K562 (cell line): ENCODE measurements around the gene PRDM1. TPM values are rescaled to one million over a fixed set of nuclear protein-coding genes. Genes with fewer than 3 reads are reported as not detected.

ENCODE experiments used
- BHLHE40 ChIP-seq: IDR thresholded peaks from 2 replicates; pipeline ENCODE4 v1.6.1; 2011; ENCODE audit warnings: low read length, improper control_type of control experiment
- FOXM1 ChIP-seq, 2 experiments: fragments of 450-650 bp in 1 of 2; sonication (generic) in 1 of 2; formaldehyde crosslinking in 1 of 2; IDR thresholded peaks; 2 replicates each; pipeline versions ENCODE4 v1.6.1 to v1.9.0; 2017 to 2022; ENCODE audit warnings: low read depth in 2 of 2, mild to moderate bottlenecking in 2 of 2, missing genetic modification reagents in 1 of 2, moderate library complexity in 1 of 2
- HNRNPH1 ChIP-seq: fragments of 200-400 bp; formaldehyde crosslinking; optimal IDR thresholded peaks from 2 replicates; pipeline ENCODE3; 2017; ENCODE audit warnings: low read depth, mild to moderate bottlenecking, low read length, moderate library complexity
- MYBL2 ChIP-seq, 2 experiments: fragments of 450-650 bp in 1 of 2; sonication (generic) in 1 of 2; formaldehyde crosslinking in 1 of 2; IDR thresholded peaks; 2 replicates each; pipeline versions ENCODE4 v1.6.1 to v1.8.1; 2017 to 2022; ENCODE audit warnings: borderline replicate concordance in 1 of 2, inconsistent platforms in 1 of 2, low read depth in 1 of 2, mild to moderate bottlenecking in 1 of 2, missing genetic modification reagents in 1 of 2, moderate library complexity in 1 of 2
- PCBP2 ChIP-seq: fragments of 200-400 bp; formaldehyde crosslinking; IDR thresholded peaks from 2 replicates; pipeline ENCODE4 v1.6.1; 2018; ENCODE audit warnings: low read length, low read depth, mild to moderate bottlenecking, moderate library complexity; ENCODE audit not compliant: poor library complexity, severe bottlenecking
- RFX1 ChIP-seq: fragments of 450-650 bp; IDR thresholded peaks from 2 replicates; pipeline ENCODE4 v1.6.1; 2016; ENCODE audit warnings: mild to moderate bottlenecking, moderate library complexity
- SAFB2 ChIP-seq: fragments of 200-400 bp; formaldehyde crosslinking; IDR thresholded peaks from 2 replicates; pipeline ENCODE4 v1.6.1; 2018; ENCODE audit warnings: borderline replicate concordance, low read length, low read depth, moderate library complexity; ENCODE audit not compliant: severe bottlenecking
- SAP30 ChIP-seq: fragments of 200-600 bp; sonication (generic); IDR thresholded peaks from 2 replicates; pipeline ENCODE4 v1.6.1; 2012; ENCODE audit warnings: borderline replicate concordance, low read depth, mild to moderate bottlenecking, moderate library complexity, low read length, control low read depth, inconsistent platforms; ENCODE audit not compliant: insufficient read depth, poor library complexity, severe bottlenecking
- SMAD3 ChIP-seq: fragments of 450-650 bp; formaldehyde crosslinking; conservative IDR thresholded peaks from 2 replicates; pipeline ENCODE4 v1.4.0; 2020; ENCODE audit warnings: mild to moderate bottlenecking
- SMARCA4 ChIP-seq: fragments of 450-650 bp; IDR thresholded peaks from 2 replicates; pipeline ENCODE4 v1.6.1; 2016
- SRSF7 ChIP-seq: fragments of 200-400 bp; formaldehyde crosslinking; optimal IDR thresholded peaks from 2 replicates; pipeline ENCODE3; 2017; ENCODE audit warnings: mild to moderate bottlenecking, low read depth, low read length
- TEAD1 ChIP-seq, 2 experiments: fragments of 450-650 bp in 1 of 2; sonication (generic) in 1 of 2; formaldehyde crosslinking; IDR thresholded peaks; 2 replicates each; pipeline versions ENCODE4 v1.4.0 to v1.8.0; 2020 to 2022; ENCODE audit warnings: mild to moderate bottlenecking in 2 of 2, missing genetic modification reagents in 1 of 2
- TEAD4 ChIP-seq, 2 experiments: sonication (generic) in 1 of 2; formaldehyde crosslinking in 1 of 2; IDR thresholded peaks; 2 replicates each; pipeline versions ENCODE4 v1.6.1 to v1.8.0; 2012 to 2022; ENCODE audit warnings: borderline replicate concordance in 1 of 2, inconsistent platforms in 1 of 2, low read length in 1 of 2, mild to moderate bottlenecking in 1 of 2, missing genetic modification reagents in 1 of 2
- ZNF282 ChIP-seq: sonication (generic); formaldehyde crosslinking; IDR thresholded peaks from 2 replicates; pipeline ENCODE4 v1.8.1; 2023; ENCODE audit warnings: missing genetic modification reagents
- ZNF707 ChIP-seq: fragments of 250-450 bp; sonication (Bioruptor Pico); conservative IDR thresholded peaks from 2 replicates; pipeline ENCODE4 v1.8.0; 2022; ENCODE audit warnings: inconsistent platforms, mild to moderate bottlenecking, moderate library complexity
- polyA plus RNA-seq, 8 experiments: library from polyadenylated mRNA; depleted of rRNA in 4 of 8; stranded (reverse) in 5 of 8; unstranded in 3 of 8; fragments of >200 nt; fragmentation: Nextera tagmentation in 2 of 8; fragmentation: Illumina TruSeq in 1 of 8; extraction: Ambion mirVana in 2 of 8; extraction: Trizol in 1 of 8; gene quantifications; 2 replicates each; pipeline versions ENCODE4 v1.2.1 to v1.2.3, GENCODE V29; 2011 to 2014; ENCODE audit warnings: inconsistent platforms in 1 of 8, missing spikeins in 1 of 8
- total RNA-seq, 7 experiments: library from RNA; depleted of rRNA in 6 of 7; stranded (reverse); fragments of >200 nt in 6 of 7; fragmentation: Illumina TruSeq in 2 of 7; extraction: Trizol in 2 of 7; gene quantifications; 2 replicates each; pipeline versions ENCODE4 v1.2.1 to v1.2.3, GENCODE V29; 2011 to 2021; ENCODE audit warnings: low replicate concordance in 1 of 7
- TF ChIP-seq, protein P1 (sequence below): IDR thresholded peaks from 2 replicates; pipeline ENCODE4 v1.6.1; 2011; ENCODE audit not compliant: insufficient read length; ENCODE audit errors: extremely low read depth
- TF ChIP-seq, protein P2 (sequence below): fragments of 200-800 bp; sonication (Bioruptor generic); IDR thresholded peaks from 2 replicates; pipeline ENCODE4 v1.6.1; 2017; ENCODE audit warnings: missing genetic modification characterization, missing compliant biosample characterization
- TF ChIP-seq, protein P3 (sequence below): IDR thresholded peaks from 2 replicates; pipeline ENCODE4 v1.6.1; 2011; ENCODE audit warnings: borderline replicate concordance, low read depth, mild to moderate bottlenecking, moderate library complexity, low read length; ENCODE audit not compliant: insufficient read depth, poor library complexity, severe bottlenecking
- TF ChIP-seq, protein P4 (sequence below): fragments of 450-650 bp; formaldehyde crosslinking; IDR thresholded peaks from 2 replicates; pipeline ENCODE4 v1.4.0; 2020; ENCODE audit warnings: mild to moderate bottlenecking, moderate library complexity

PRDM1 gene
- total and polyA plus RNA-seq, 9 of the 15 experiments (the other 6 are each of a cell fraction or from before 2014, with no cell fraction given), result 0.09 to 0.89 (median 0.27) TPM

GRCh38 chr6:106097411-106098231 lies 11.5 kb downstream of the PRDM1 start (continued):
- TF ChIP-seq, protein P1, sequence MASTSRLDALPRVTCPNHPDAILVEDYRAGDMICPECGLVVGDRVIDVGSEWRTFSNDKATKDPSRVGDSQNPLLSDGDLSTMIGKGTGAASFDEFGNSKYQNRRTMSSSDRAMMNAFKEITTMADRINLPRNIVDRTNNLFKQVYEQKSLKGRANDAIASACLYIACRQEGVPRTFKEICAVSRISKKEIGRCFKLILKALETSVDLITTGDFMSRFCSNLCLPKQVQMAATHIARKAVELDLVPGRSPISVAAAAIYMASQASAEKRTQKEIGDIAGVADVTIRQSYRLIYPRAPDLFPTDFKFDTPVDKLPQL, result no peak
- TF ChIP-seq MYBL2 (IDR thresholded peaks at IDR 0.05; ENCODE audit: low read depth), result 0 out of 2 replicates have a peak, but pooled peaks have one; percentile 9
- no peak for TF ChIP-seq MYBL2 (CRISPR knock-in tag; IDR thresholded peaks at IDR 0.05; ENCODE audit: borderline replicate concordance)
- peak; percentile 78 for TF ChIP-seq SMARCA4
- TF ChIP-seq TEAD1 (CRISPR knock-in tag; IDR thresholded peaks at IDR 0.05), result no peak
- TF ChIP-seq, protein P2, sequence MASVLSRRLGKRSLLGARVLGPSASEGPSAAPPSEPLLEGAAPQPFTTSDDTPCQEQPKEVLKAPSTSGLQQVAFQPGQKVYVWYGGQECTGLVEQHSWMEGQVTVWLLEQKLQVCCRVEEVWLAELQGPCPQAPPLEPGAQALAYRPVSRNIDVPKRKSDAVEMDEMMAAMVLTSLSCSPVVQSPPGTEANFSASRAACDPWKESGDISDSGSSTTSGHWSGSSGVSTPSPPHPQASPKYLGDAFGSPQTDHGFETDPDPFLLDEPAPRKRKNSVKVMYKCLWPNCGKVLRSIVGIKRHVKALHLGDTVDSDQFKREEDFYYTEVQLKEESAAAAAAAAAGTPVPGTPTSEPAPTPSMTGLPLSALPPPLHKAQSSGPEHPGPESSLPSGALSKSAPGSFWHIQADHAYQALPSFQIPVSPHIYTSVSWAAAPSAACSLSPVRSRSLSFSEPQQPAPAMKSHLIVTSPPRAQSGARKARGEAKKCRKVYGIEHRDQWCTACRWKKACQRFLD (CRISPR knock-in tag), result 0 out of 2 replicates have a peak, but pooled peaks have one; percentile 12
- TF ChIP-seq, protein P3, sequence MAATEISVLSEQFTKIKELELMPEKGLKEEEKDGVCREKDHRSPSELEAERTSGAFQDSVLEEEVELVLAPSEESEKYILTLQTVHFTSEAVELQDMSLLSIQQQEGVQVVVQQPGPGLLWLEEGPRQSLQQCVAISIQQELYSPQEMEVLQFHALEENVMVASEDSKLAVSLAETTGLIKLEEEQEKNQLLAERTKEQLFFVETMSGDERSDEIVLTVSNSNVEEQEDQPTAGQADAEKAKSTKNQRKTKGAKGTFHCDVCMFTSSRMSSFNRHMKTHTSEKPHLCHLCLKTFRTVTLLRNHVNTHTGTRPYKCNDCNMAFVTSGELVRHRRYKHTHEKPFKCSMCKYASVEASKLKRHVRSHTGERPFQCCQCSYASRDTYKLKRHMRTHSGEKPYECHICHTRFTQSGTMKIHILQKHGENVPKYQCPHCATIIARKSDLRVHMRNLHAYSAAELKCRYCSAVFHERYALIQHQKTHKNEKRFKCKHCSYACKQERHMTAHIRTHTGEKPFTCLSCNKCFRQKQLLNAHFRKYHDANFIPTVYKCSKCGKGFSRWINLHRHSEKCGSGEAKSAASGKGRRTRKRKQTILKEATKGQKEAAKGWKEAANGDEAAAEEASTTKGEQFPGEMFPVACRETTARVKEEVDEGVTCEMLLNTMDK, result no peak
- peak; percentile 39 for TF ChIP-seq SAP30
- TF ChIP-seq FOXM1 (IDR thresholded peaks at IDR 0.05; ENCODE audit: low read depth), result peak; percentile 25; the same call in 1 of the 2 replicates
- TF ChIP-seq FOXM1 (CRISPR knock-in tag; IDR thresholded peaks at IDR 0.05; ENCODE audit: low read depth), result no peak
- TF ChIP-seq TEAD4 (IDR thresholded peaks at IDR 0.05; ENCODE audit: low read length), result 0 out of 2 replicates have a peak, but pooled peaks have one; percentile 21
- TF ChIP-seq TEAD4 (CRISPR knock-in tag; IDR thresholded peaks at IDR 0.05; ENCODE audit: borderline replicate concordance), result no peak
- no peak for TF ChIP-seq SRSF7
- TF ChIP-seq ZNF282 (CRISPR knock-in tag), result no peak
- TF ChIP-seq RFX1, result peak; percentile 14; the same call in 1 of the 2 replicates
- no peak for TF ChIP-seq SAFB2
- no peak for TF ChIP-seq HNRNPH1
- TF ChIP-seq BHLHE40, result no peak
- TF ChIP-seq PCBP2, result no peak
- TF ChIP-seq, protein P4, sequence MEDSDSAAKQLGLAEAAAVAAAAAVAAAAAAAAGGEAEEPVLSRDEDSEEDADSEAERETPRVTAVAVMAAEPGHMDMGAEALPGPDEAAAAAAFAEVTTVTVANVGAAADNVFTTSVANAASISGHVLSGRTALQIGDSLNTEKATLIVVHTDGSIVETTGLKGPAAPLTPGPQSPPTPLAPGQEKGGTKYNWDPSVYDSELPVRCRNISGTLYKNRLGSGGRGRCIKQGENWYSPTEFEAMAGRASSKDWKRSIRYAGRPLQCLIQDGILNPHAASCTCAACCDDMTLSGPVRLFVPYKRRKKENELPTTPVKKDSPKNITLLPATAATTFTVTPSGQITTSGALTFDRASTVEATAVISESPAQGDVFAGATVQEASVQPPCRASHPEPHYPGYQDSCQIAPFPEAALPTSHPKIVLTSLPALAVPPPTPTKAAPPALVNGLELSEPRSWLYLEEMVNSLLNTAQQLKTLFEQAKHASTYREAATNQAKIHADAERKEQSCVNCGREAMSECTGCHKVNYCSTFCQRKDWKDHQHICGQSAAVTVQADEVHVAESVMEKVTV (CRISPR knock-in tag), result no peak
- no peak for TF ChIP-seq SMAD3
- no peak for TF ChIP-seq ZNF707 (CRISPR knock-in tag)
